Parathyroid adenoma (tissue), 2 donors: Measurements from ENCODE around the gene HEXA.
A peak's percentile ranks its signal among the peaks of the same experiment; 100 is the strongest.

Source experiments
- H2AFZ ChIP-seq: fragments of 300-600 bp; sonication (generic); one replicate; pipeline ENCODE4 v1.7.0; 2017; ENCODE audit warnings: antibody characterized with exemption, mild to moderate bottlenecking
- H3K27ac ChIP-seq: fragments of 300-600 bp; sonication (generic); one replicate; pipeline ENCODE4 v1.7.0; 2017
- H3K27me3 ChIP-seq: fragments of 300-600 bp; sonication (generic); one replicate; pipeline ENCODE4 v1.7.0; 2017; ENCODE audit warnings: low read length; ENCODE audit not compliant: control insufficient read depth, insufficient read depth
- H3K36me3 ChIP-seq: fragments of 300-600 bp; sonication (generic); one replicate; pipeline ENCODE4 v1.7.0; 2017; ENCODE audit warnings: low read length; ENCODE audit not compliant: control insufficient read depth, insufficient read depth
- H3K4me1 ChIP-seq: fragments of 300-600 bp; sonication (generic); one replicate; pipeline ENCODE4 v1.7.0; 2017; ENCODE audit warnings: control low read depth
- H3K4me2 ChIP-seq: fragments of 300-600 bp; sonication (generic); one replicate; pipeline ENCODE4 v1.7.0; 2017; ENCODE audit warnings: low read length
- H3K4me3 ChIP-seq: fragments of 300-600 bp; sonication (generic); one replicate; pipeline ENCODE4 v1.7.0; 2017; ENCODE audit warnings: low read depth, low read length
- H3K79me2 ChIP-seq: fragments of 300-600 bp; sonication (generic); one replicate; pipeline ENCODE4 v1.7.0; 2017; ENCODE audit warnings: control low read depth
- H3K9ac ChIP-seq: fragments of 300-600 bp; sonication (generic); one replicate; pipeline ENCODE4 v1.7.0; 2017; ENCODE audit warnings: mild to moderate bottlenecking
- H3K9me3 ChIP-seq: fragments of 300-600 bp; sonication (generic); one replicate; pipeline ENCODE4 v1.7.0; 2017; ENCODE audit warnings: low read length; ENCODE audit not compliant: control insufficient read depth
- CTCF ChIP-seq: fragments of 300-600 bp; sonication (generic); IDR thresholded peaks from one replicate; pipeline ENCODE4 v1.7.0; 2017; ENCODE audit warnings: antibody characterized with exemption, mild to moderate bottlenecking
- donor health status: primary hyperparathyroidism.

The HEXA gene

GRCh38 chr15:72319985-72320671 lies 55.7 kb downstream of the HEXA start, which contains the start of gene CELF6:
TSS of gene CELF6 (minus strand) at chr15:72320157. CDS start at chr15:72319874, 283 bp downstream.
- H3K27ac ChIP-seq, result peak within 1 kb of the TSS; percentile 57
- H3K4me3 ChIP-seq, result no peak within 1 kb of the TSS
- no peak for TF ChIP-seq CTCF
- H3K9ac ChIP-seq, result no peak within 1 kb of the TSS
- H3K79me2 ChIP-seq, result no peaks in the 10 kb centered on the region
- peak within 1 kb of the TSS; percentile 69 for H3K4me2 ChIP-seq
- no peaks in the 10 kb centered on the region for H3K36me3 ChIP-seq
- H3K27me3 ChIP-seq, result no peaks in the 10 kb centered on the region
- no peaks in the 10 kb centered on the region for H3K9me3 ChIP-seq
- H3K4me1 ChIP-seq, result no peaks in the 10 kb centered on the region
- peak within 1 kb of the TSS; percentile 68 for H2AFZ ChIP-seq

GRCh38 chr15:72319360-72319984 lies 56.3 kb downstream of the HEXA start:
- H3K27ac ChIP-seq, result no peak overlapping the region
- H3K36me3 ChIP-seq, result no peaks in the 10 kb centered on the region
- no peak overlapping the region for H3K9ac ChIP-seq
- no peak overlapping the region for H3K4me2 ChIP-seq
- H3K79me2 ChIP-seq, result no peaks in the 10 kb centered on the region
- H3K4me3 ChIP-seq, result no peak overlapping the region
- H3K9me3 ChIP-seq, result no peaks in the 10 kb centered on the region
- no peak for TF ChIP-seq CTCF
- H3K27me3 ChIP-seq, result no peaks in the 10 kb centered on the region
- no peaks in the 10 kb centered on the region for H3K4me1 ChIP-seq
- H2AFZ ChIP-seq, result peak overlapping the region; percentile 42

- no peaks in the 10 kb centered on the region for H3K27me3 ChIP-seq
- peak overlapping the region; percentile 29 for H3K27ac ChIP-seq
- no peak overlapping the region for H3K9ac ChIP-seq
- H2AFZ ChIP-seq, result peak overlapping the region; percentile 68
- H3K4me2 ChIP-seq, result no peak overlapping the region
- TF ChIP-seq CTCF, result no peak
- H3K36me3 ChIP-seq, result no peaks in the 10 kb centered on the region
- no peaks in the 10 kb centered on the region for H3K4me1 ChIP-seq
- H3K79me2 ChIP-seq, result no peaks in the 10 kb centered on the region
- no peaks in the 10 kb centered on the region for H3K9me3 ChIP-seq
- no peak overlapping the region for H3K4me3 ChIP-seq
Observed at GRCh38 chr15:72318408-72318942, 57.3 kb downstream of the HEXA start.

GRCh38 chr15:72315706-72316370 lies 60.0 kb downstream of the HEXA start:
- no peaks in the 10 kb centered on the region for H3K79me2 ChIP-seq
- TF ChIP-seq CTCF, result no peak

More at GRCh38 chr15:72315706-72316370, 60.0 kb downstream of the HEXA start:
- Histone ChIP-seq H3K36me3 (no peaks in the 10 kb centered on the region), H3K4me2 (no peak overlapping the region), H2AFZ (no peak overlapping the region), H3K4me3 (no peak overlapping the region), H3K27ac (no peak overlapping the region), H3K9me3 (no peaks in the 10 kb centered on the region), H3K27me3 (no peaks in the 10 kb centered on the region), H3K4me1 (no peaks in the 10 kb centered on the region), H3K9ac (no peak overlapping the region)
